ENCODE results near the gene SPTBN1. TPM values are rescaled to one million over a fixed set of nuclear protein-coding genes. Genes with fewer than 3 reads are reported as not detected.

The SPTBN1 gene
- total RNA-seq, 1 experiment from 2014 or later = 154 TPM

DNA sequence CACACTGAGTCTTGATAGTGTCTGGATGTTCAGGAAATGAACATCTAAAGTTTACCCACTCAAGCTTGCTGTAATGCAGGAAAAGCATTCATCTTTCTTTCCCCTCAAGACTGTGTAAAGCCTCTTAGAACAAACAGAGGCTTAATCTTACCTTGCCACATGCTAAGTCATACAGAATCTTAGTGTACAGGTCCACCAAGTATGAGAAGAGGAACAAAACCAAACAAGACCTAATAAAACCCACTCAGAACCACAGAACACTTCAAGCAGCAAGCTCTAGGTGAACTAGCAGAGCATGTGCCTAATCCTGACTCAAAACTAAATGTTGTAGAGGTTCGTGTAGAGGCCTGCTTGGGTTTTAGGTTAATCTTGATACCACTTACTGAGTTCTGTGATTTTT, 97.6 kb downstream of the SPTBN1 start:
- DNase-seq (ENCODE audit: low read depth) = no peak

DNA sequence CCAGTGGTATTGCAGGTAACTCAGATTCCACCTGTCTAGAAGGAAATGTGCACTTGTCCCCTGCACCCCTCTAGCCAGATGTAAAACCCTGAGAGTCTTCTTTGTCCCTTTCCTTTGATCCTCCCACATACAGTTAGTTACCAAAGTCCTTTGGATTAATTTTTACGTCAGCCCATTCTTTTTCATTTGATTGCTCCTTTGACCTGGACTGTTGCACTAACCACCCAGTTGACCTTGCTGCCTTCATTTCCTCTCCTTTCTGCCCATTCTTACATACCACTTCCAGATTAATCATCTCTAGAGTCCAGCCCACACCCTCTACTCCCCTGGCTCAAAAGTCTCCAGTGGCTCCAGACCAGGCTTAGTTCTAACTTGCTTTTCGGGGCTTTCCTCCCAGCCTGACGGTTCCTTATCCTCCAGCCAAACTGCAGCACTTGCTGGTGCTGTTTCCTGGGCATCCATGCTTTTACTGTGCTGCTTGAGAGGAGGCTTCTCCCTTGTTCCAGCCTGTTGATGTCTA, 99.3 kb downstream of the SPTBN1 start:
- no peak for DNase-seq (ENCODE audit: low read depth)

DNA sequence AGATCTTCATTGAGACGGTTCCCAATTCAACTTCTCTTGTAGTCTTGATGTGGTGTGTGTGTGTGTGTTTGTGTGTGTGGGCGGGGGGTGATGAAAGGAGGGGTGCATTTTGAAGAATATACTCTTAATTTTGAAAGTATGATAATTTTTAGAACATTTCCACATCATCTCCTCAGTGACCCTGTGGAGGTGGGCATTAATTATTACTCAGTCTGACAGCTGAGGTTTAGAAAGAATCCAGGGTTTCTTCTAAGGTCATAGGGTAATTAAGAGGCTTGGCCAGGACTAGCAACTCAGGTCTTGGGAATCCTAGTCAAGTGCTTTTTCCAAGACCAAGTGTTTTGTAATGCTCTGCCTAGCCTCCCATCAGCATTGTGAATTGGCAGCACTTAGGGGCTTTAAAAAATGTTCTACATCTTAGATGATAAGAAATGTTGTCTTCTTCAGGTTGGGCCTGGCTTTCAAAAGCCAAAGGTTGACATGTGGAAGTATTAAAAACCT, 100.5 kb downstream of the SPTBN1 start:
- no peak for DNase-seq (ENCODE audit: low read depth)

DNA sequence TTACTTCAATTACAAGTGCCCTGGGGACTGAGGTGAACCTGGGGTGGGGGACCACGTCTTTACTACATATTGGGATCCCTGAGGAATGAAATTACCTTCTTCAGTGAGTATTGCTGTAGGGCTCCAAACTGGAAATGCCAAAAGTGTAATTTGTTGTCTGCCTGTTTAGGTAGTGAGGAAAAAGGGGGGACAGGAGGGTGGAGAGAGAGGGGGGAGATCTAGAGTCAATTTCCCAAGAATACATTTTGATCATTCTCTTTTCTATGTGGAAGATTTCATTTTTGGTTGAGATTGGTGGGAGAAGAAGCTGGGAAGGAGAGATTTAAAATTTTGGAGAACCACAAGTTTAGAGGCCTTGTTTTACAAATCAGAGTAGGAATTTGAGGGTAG, 101.1 kb downstream of the SPTBN1 start:
- DNase-seq (ENCODE audit: low read depth) = no peak

DNA sequence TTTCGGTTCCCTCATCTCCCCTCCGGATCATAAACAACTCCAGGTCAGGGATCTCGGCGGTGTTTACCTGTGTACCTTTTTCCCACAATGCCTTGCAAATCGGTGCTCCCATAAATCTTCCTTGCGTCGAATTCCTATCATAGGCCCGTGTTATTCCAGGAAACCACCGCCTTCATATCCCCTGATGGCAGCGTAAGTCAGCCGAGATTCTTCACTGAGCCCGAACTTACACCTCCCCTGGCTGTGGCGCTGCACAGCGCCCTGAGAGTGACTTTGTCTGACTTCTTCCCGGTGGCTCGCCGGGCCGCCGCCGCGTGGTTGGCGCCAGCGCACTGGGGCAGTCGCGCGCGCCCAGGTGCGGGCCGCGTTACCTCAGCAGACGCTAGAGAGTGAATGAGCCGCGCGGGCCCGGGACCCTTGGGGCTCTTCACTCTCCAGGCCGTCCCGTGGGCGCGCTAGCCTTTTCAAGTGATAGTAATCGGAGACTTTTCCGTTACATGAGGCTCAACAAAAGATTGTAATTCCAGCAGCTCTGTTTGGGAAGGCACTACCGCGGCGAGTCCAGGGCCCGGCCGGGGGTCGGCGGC, 101.6 kb downstream of the SPTBN1 start:
- DNase-seq (ENCODE audit: low read depth) = no peak

DNA sequence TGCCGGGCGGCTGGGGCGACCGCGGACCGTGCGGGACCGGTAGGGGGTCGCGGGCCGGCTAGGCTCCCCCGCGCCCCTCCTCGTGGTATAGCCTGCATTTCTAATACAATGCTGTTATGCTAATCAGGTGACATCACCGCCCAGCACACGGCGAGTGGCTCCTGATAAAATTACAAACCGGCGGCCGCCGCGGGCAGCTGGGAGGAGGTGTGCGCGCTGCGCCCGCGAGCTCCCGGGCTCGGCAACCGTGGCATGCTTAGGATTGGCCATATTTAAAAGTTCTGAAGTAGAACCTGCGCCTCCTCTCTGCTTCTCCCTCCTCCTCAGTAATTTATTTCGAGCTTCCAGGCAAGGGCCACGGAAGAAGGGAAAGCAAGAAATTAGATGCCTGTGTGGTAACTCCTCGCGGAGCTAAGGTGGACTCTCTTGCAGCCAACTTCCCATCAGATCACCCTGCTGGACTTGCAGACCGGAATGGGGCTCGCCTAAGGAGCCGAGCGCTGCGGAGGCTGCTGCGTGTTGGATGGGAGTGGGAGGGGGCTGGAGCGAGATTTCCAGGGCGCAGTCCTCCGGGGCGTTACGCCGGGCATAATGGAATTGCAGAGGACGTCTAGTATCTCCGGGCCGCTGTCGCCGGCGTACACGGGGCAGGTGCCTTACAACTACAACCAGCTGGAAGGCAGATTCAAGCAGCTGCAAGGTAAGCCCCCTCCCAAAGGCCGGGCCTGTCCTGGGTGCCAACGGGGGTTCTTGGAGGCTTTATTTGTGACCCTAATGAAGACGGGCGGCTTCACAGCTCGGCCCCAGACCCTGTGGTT, 102.3 kb downstream of the SPTBN1 start:
- DNase-seq (ENCODE audit: low read depth) = peak; percentile 80

DNA sequence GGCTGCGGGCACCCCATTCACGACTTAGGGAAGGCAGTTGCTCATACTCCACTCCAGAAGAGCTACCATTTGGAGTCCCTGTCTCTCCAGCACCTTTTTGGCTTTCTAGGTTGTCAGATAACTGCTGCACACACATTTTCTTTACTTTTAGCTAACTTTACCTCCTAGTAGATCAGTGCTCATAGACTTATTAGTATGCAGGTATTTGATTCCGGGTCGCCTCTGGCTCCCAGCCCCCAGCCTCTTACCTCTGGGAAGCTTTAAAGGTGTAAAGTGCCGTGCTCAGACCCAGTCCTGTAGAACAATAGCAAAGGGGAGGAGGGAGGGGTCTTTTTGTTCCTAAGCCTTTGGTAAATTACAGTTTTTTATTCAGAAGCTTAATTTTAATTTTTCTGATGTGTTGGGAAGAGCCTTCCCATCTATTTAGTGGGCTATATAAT, 102.9 kb downstream of the SPTBN1 start:
- DNase-seq (ENCODE audit: low read depth) = no peak

DNA sequence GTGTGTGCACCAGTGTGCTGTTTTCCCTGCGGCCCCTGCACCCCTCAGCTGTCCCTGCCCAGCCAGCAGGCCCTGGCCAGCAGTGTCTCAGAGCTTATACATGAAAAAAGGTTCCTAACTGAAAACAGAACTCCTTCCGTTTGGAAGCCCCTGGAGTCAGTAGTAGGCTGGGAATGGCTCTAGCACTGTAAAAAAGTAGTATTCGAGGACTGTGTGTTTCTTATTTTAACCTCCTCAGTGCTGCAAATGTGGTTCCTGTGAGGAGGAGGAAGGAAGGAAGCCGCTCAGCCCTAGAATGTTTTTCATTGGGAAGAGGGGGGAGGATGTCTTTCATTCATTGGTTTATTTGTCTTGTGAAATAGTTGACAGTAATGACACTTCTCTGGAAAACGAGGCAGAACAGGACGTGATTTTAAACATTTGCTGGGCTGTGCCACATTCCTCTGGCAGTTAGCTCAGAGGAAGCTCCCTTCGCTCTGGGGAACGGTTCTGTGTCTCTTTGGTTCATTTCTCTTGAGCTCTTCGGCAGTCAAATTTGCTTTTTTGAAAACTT, 103.5 kb downstream of the SPTBN1 start:
- DNase-seq (ENCODE audit: low read depth) = peak; percentile 78

DNA sequence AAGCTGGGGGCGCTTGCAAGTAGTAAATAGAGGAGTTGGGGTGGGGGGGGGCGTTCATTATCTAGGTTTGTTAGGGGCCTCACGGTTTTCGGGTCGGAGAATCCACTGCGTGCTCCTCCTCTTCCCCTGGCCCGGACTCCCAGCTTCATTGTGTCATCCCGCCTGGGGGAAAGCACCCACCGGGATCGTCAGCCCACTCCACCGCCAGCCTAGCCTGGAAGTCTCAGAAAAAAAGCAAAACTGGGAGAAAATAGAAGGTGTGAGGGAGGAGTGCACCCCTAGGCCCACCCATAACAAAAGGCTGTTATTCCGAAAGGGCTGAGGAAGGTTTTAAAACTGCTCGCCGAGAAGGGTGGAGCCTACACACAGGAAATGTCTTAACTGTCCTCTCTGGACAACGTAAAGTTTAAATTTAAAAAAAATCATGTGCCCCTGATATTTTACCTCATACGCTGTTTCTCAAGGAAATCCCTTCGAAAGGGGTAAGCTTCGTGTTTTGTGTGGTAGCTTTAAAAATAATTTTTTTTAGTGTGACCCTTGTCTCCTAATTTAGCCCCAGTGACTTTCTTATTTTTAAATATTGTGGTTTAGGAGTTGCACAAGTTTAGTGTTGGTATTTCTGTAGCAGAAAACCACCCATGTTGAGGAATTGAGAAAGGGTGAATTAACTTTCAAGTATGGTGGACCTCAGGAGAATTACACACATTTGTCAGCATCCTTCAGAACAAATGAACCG, 104.2 kb downstream of the SPTBN1 start:
- peak; percentile 79 for DNase-seq (ENCODE audit: low read depth)

DNA sequence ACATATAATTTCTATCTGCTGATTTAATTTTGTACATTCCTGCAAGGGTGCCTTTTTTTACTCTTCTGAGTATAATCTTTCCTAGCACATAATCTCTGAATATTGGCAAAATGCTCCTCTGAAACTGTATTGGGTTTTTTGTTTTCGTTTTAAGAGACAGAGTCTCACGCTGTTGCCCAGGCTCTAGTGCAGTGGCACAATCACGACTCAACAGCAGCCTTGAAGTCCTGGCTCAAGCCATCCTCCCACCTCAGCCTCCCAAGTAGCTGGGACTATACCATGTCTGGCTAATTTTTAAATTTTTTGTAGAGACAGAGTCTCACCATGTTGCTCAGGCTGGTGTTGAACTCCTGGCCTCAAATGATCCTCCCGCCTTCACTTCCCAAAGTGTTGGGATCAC, 104.9 kb downstream of the SPTBN1 start:
- no peak for DNase-seq (ENCODE audit: low read depth)

DNA sequence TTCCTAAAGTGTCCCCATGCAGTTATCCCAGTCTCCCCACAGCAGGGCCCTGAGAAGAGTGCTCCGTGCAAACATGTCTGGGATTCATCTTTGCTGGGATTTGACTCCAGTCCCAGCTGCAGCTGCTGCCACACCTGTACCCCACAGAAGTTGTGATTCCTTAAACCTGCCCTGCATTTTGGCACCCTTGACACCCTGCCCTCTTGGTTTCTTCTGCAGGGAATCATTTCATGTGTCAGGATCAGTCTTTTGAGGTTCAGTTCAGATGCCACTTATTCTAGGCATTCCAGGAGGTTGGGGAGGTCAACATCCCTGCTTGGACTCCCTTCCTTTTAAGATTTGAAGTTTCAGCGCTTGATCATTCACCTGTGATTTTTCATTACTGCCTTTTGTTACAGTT, 108.3 kb downstream of the SPTBN1 start:
- DNase-seq (ENCODE audit: low read depth) = no peak

DNA sequence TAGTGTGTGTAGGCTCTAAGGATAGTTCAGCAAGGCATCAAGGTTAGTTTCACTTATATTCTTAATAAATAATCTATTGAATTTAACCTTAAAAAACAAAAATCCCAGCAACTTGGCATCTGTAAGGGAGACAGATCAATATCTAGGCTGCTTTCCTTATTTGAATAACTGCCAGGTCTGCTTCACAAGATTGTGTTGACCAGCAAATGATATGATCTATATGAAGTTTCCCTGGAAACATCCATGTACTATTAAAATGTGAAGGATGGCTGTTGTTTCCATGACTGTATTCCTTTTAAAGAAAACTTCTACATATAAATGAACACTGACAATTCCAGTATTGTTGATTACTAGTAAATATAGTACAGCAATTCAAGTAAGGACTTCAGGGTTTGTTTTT, 109.4 kb downstream of the SPTBN1 start:
- no peak for DNase-seq (ENCODE audit: low read depth)

DNA sequence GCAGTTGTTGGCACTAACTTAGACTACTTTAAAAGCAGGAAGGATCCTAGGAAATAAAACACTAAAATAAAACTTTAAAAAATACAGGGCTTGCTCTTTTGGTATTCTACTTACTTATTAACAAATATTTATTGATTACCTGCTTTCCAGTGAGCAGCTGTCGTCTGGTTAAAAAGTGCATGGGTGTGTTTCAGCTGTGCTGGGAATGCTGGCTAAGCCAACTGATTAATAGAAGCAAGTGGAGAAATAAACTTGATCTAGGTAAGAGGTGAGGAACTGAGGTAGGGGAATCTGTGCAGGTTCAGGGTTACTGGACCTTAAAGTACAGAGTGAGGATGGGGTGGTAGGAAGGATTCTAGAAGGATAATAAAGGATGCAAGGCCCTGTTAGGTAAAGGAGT, 110.8 kb downstream of the SPTBN1 start:
- no peak for DNase-seq (ENCODE audit: low read depth)

DNA sequence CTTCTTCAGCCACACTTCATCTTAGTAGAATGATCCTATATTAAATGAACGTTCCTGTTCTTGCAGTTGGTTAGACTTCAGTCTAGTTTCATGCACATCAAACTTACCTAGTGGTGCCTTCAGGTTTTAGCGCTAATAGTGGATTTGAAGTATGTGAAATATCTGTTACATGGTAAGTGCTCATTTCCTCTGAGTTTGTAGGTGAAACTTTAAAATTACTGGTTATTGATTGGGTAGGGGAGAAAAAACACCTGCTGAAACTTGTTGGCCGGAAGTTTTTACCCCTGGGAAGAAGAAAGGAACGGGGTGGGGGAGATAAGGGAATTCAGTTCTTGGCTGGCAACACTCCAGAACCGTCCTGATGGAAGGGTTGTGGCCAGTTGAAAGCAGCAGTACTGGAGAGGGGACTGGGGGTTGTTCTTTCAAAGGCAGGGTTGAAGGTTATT, 112.8 kb downstream of the SPTBN1 start:
- DNase-seq (ENCODE audit: low read depth) = peak; percentile 40

DNA sequence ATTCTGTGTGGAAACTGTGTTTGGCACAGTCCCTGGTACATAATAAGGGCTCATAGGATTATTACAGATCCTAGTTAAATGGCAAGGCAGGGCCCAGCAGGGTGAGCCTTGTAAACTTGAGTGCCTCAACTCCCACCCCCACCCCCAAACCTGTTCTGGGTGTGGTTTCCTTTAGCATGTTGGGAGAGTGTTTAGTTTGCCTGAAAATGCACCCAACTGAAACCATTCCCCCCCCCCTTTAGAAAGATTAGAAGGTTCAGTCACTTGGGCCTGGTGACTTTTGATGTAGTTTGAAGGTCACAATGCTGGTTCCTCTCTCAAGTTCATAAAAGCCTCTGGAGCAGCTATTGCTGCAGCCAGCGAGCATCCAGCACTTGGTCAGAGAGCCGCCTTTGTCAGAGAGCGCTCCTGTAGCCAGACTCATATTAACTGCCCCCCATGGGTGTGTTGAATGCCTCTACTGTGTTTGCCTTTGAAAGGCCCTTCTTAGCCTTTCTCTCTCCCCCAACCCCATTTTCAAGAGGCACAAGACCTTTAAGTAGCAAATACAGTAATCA, 113.7 kb downstream of the SPTBN1 start:
- no peak for DNase-seq (ENCODE audit: low read depth)

DNA sequence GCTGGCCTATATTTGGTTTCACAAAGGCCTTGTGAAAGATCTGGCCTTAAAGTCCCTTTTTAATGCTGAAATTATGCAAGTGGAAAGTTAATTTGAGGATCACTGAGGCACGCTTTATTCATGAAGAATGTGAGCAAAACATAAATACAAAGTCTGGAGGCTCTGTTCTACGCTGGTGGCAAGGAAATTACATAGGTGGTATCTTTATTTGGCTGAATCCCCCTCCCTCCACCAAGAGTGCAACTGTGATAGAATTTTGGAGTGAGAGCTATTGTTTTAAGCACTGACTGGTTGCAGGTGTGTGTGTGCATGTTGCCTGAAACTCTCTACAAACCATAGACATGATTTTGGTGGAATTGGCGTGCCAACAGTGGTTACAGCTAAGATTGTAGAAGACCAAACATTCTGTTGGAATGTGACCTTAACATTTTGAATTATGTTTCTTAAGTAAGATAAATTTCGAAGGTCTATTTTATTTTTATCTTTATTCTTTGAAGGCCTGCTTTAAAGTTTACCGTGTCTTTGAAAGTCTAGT, 114.3 kb downstream of the SPTBN1 start:
- no peak for DNase-seq (ENCODE audit: low read depth)

DNA sequence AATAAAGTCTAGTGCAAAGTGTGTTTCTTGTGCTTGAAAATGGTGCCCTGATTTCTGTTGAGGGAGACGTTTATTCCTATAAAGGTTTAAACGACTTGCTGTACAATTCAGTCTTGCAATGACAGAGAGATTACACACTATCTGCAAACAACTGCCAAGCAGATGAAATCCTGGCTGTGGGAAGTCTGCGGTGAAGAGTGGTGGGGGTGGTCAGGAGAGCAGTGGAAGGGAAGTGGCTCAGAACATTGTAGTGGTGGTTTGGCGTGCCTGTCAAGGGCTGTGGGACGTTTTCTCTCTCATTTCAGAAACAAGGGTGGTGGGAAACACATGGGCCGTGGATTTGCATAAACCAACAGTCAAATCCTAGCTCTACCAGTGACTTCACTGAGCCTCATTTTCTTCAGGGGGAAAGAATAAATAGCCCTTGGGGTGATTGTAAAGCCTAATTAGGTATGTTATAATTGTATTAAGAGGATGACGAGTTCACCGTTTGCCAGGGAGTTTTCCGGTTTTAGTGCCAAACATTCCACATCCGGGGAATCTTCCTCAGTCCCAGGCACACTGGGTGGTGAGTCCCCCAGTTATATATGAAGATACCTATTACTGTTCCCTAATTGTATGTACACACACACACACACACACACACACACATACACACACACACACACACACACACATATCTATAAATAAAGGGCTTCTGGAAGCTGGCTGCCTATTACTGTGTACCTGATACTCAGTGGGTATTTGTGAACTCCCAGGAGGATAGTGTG, 115.0 kb downstream of the SPTBN1 start:
- peak; percentile 96 for DNase-seq (ENCODE audit: low read depth)

DNA sequence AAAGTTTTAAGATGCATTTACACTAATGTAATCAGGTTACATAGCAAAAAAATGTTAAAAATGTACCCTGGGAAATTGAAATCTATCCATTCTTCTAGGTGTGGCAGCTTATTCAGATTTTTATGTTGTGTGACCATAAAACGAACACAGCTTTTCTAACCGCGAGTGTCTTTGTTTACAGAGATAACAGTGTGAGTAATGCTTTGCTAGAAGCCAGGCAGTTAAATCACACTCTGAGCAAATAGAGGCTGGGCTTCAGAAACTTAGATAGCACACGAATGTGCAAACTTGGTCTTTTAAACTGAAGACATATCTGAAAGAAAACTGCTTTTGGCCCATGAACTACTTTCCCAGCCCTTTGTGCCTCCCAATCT, 116.1 kb downstream of the SPTBN1 start:
- DNase-seq (ENCODE audit: low read depth) = peak; percentile 86

DNA sequence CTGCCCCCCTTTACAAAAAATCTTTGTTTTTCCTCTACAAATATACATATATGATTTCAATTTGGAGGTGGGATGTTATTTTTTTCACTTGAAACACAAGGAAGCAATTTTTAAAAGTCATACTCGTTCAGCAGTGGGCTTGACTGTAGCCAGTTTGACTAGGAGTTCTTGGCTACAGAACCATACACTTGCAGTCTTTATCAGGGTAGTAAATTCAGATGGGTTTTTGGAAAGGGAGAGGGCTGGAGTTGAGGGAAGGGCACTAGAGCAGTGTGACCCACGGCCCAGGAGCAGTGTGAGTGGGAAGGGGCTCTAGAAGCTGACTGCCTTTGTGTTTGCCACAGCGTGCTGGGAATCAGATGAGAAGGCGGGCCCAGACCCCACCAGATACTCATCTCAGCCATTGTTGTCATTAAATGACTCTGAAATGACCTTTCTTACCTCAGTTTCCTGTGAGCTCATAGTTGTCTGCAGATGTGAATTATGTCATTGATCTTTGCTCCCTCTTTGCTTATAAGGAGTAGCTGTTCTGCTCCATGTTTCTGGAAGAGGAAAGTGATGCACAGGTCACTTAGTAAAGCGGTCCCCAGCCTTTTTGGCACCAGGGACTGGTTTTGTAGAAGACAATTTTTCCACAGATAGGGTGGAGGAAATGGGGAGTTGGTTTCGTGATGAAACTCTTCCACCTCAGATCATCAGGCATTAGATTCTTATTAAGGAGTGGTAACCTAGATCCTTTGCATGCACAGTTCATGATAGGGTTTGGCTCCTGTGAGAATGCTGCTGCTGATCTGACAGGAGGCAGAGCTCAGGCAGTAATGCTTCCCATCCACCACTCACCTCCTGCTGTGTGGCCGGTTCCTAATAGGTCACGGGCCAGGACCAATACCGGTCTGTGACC, 116.8 kb downstream of the SPTBN1 start:
- DNase-seq (ENCODE audit: low read depth) = peak; percentile 83

DNA sequence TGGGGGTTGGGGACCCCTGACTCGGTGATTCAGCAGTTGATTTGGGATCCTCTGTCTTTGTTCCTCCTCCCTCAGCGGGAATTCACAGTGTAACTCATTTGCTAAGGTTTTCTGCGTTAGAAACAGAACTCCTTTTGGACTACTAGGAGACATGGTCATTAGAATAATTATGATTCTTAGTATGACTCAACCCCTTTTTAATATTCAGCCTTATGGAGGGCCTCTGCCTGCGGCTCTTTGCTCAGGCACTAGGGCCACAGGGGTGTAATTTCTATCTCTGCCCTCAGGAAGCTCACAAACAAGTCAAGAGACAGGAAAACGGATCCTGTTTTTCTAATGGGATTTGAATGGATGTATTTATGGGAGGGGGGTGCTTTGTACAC, 117.4 kb downstream of the SPTBN1 start:
- DNase-seq (ENCODE audit: low read depth) = no peak

Data from Daoy (cell line).